GM12892 (cell line): ENCODE data around the gene EPHX1.

ENCODE experiments used
- POLR2A ChIP-seq: IDR thresholded peaks from 2 replicates; pipeline ENCODE4 v1.6.1; 2011; ENCODE audit warnings: low read depth, low read length, control low read depth
- POLR2AphosphoS5 ChIP-seq: IDR thresholded peaks from 2 replicates; pipeline ENCODE4 v1.6.1; 2011; ENCODE audit warnings: low read depth, low read length, control low read depth

GRCh38 chr1:225772323-225772768 lies 37.6 kb upstream of the EPHX1 start:
- TF ChIP-seq POLR2A, result no peak
- TF ChIP-seq POLR2AphosphoS5, result no peak
